A673 (cell line): Measurements from ENCODE around the gene PCCA.

Experiments
- EZH2 ChIP-seq: fragments of 200-600 bp; sonication (generic); IDR thresholded peaks from 2 replicates; pipeline ENCODE4 v1.6.1; 2017; ENCODE audit warnings: borderline replicate concordance, low read depth, mild to moderate bottlenecking, mixed read lengths, antibody characterized with exemption, low read length; ENCODE audit not compliant: poor library complexity, severe bottlenecking
- TF ChIP-seq, protein P1 (sequence below): fragments of 300-800, 200-600 bp; sonication (generic); conservative IDR thresholded peaks from 2 replicates; pipeline ENCODE4 v1.5.1; 2017; ENCODE audit warnings: low read depth, mild to moderate bottlenecking, antibody characterized with exemption, low read length, moderate library complexity, mixed read lengths

DNA sequence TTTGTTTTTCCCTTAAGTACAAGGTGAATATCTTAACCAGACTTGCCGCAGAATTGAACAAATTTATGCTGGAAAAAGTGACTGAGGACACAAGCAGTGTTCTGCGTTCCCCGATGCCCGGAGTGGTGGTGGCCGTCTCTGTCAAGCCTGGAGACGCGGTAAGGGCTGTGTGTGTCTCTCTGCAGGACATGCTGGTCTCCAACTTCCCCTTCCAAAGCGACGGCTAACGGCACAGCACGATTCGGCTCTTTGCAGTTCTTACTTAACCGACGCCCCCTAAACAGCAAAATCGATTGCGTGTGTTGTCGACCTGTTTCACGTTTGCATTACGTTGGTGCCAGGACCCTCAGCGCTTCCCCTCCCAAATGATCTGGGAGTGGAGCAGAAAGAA is 426.5 kb downstream of the PCCA start:
- TF ChIP-seq, protein P1, sequence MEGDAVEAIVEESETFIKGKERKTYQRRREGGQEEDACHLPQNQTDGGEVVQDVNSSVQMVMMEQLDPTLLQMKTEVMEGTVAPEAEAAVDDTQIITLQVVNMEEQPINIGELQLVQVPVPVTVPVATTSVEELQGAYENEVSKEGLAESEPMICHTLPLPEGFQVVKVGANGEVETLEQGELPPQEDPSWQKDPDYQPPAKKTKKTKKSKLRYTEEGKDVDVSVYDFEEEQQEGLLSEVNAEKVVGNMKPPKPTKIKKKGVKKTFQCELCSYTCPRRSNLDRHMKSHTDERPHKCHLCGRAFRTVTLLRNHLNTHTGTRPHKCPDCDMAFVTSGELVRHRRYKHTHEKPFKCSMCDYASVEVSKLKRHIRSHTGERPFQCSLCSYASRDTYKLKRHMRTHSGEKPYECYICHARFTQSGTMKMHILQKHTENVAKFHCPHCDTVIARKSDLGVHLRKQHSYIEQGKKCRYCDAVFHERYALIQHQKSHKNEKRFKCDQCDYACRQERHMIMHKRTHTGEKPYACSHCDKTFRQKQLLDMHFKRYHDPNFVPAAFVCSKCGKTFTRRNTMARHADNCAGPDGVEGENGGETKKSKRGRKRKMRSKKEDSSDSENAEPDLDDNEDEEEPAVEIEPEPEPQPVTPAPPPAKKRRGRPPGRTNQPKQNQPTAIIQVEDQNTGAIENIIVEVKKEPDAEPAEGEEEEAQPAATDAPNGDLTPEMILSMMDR, result no peak
- no peak for TF ChIP-seq EZH2
